GM13977 (cell line): ENCODE results near the gene AP2S1.

Experiments used
- DNase-seq: peaks from one replicate; pipeline ENCODE4 v3.0.0; 2012; ENCODE audit warnings: low spot score
- CTCF ChIP-seq: IDR thresholded peaks from 2 replicates; pipeline ENCODE4 v1.5.1; 2012; ENCODE audit warnings: mild to moderate bottlenecking, control low read depth; ENCODE audit not compliant: insufficient read depth; ENCODE audit errors: extremely low read depth, missing control alignments
- in situ Hi-C: fragments of 300-500 bp; cut with MboI; formaldehyde crosslinking; loops from one replicate; pipeline ENCODE4 v1.12.0; 2022; ENCODE audit warnings: low sequenced_read_pairs, low pct_unique_long_range_greater_than_20kb, mixed read lengths, inconsistent platforms; ENCODE audit not compliant: unreplicated experiment

Gene AP2S1

GRCh38 chr19:46840498-46840942, 10.1 kb downstream of the AP2S1 start:
- peak; percentile 78 for DNase-seq
- TF ChIP-seq CTCF = peak; percentile 82
- in situ Hi-C loops = loop anchor here (5.0 kb wide), 1 partner anchor 78 kb away; no protein-coding TSS in a partner anchor

- TF ChIP-seq CTCF = no peak
- DNase-seq = no peak
- in situ Hi-C loops = loop anchor here (5.0 kb wide), 1 partner anchor 78 kb away; no protein-coding TSS in a partner anchor
Measured at GRCh38 chr19:46839752-46840497, 10.7 kb downstream of the AP2S1 start.

- in situ Hi-C loops = no loop called here
- DNase-seq = no peak
- TF ChIP-seq CTCF = no peak
Measured at GRCh38 chr19:46838160-46838559, 12.5 kb downstream of the AP2S1 start.

GRCh38 chr19:46834984-46835383, 15.7 kb downstream of the AP2S1 start:
- DNase-seq = no peak
- no peak for TF ChIP-seq CTCF
- in situ Hi-C loops = no loop called here

- no peak for TF ChIP-seq CTCF
- in situ Hi-C loops = no loop called here
- DNase-seq = no peak
Measured at GRCh38 chr19:46834121-46834520, 16.5 kb downstream of the AP2S1 start.

GRCh38 chr19:46830864-46831263, 19.8 kb downstream of the AP2S1 start:
- TF ChIP-seq CTCF = no peak
- in situ Hi-C loops = no loop called here
- no peak for DNase-seq
